Glomerular endothelial cell (primary cell): ENCODE data around the gene ZDHHC3. TPM values are rescaled to one million over a fixed set of nuclear protein-coding genes. Genes with fewer than 3 reads are reported as not detected.

Experiments
- DNase-seq: peaks from one replicate; pipeline ENCODE4 v3.0.0-alpha.2; 2011; ENCODE audit warnings: low read depth, low spot score; ENCODE audit errors: extremely low read depth
- total RNA-seq: library from RNA; depleted of rRNA; stranded (reverse); fragments of >200 nt; gene quantifications from 2 replicates; pipeline ENCODE4 v1.2.3, GENCODE V29; 2015

The ZDHHC3 gene
- total RNA-seq, 1 donor from 2014 or later = 61.0 TPM

GRCh38 chr3:44930911-44931310 is 45.1 kb downstream of the ZDHHC3 start:
- no peak for DNase-seq

- DNase-seq = no peak
Observed at GRCh38 chr3:44929782-44930181, 46.2 kb downstream of the ZDHHC3 start.

GRCh38 chr3:44927371-44927770 is 48.6 kb downstream of the ZDHHC3 start:
- DNase-seq = no peak

GRCh38 chr3:44926921-44927320 is 49.1 kb downstream of the ZDHHC3 start:
- DNase-seq = no peak

GRCh38 chr3:44926172-44926571 is 49.8 kb downstream of the ZDHHC3 start:
- DNase-seq = no peak

GRCh38 chr3:44924457-44925084 is 51.4 kb downstream of the ZDHHC3 start:
- DNase-seq = no peak

GRCh38 chr3:44923632-44924456 is 52.1 kb downstream of the ZDHHC3 start:
- no peak for DNase-seq

GRCh38 chr3:44920081-44920480 is 55.9 kb downstream of the ZDHHC3 start:
- DNase-seq = no peak

- no peak for DNase-seq
Observed at GRCh38 chr3:44918581-44918980, 57.4 kb downstream of the ZDHHC3 start.

- DNase-seq = no peak
Observed at GRCh38 chr3:44918087-44918486, 57.9 kb downstream of the ZDHHC3 start.

GRCh38 chr3:44915702-44916438 is 60.1 kb downstream of the ZDHHC3 start:
- no peak for DNase-seq

- DNase-seq = no peak
Observed at GRCh38 chr3:44914936-44915335, 61.0 kb downstream of the ZDHHC3 start.

GRCh38 chr3:44913868-44914468 is 62.0 kb downstream of the ZDHHC3 start:
- DNase-seq = peak; percentile 42

GRCh38 chr3:44910693-44911092 is 65.3 kb downstream of the ZDHHC3 start:
- no peak for DNase-seq

GRCh38 chr3:44909063-44909462 is 66.9 kb downstream of the ZDHHC3 start:
- DNase-seq = no peak

GRCh38 chr3:44907612-44908011 is 68.4 kb downstream of the ZDHHC3 start:
- DNase-seq = no peak

GRCh38 chr3:44906997-44907396 is 69.0 kb downstream of the ZDHHC3 start:
- DNase-seq = no peak

- no peak for DNase-seq
Observed at GRCh38 chr3:44905446-44906157, 70.4 kb downstream of the ZDHHC3 start.

- DNase-seq = no peak
Observed at GRCh38 chr3:44903751-44904150, 72.2 kb downstream of the ZDHHC3 start.

- DNase-seq = no peak
Observed at GRCh38 chr3:44903314-44903713, 72.7 kb downstream of the ZDHHC3 start.

GRCh38 chr3:44902628-44903027 is 73.3 kb downstream of the ZDHHC3 start:
- no peak for DNase-seq
